MCF 10A (cell line): Measurements from ENCODE around the gene VSTM2B. TPM values are rescaled to one million over a fixed set of nuclear protein-coding genes. Genes with fewer than 3 reads are reported as not detected.

Source experiments
- BruUV-seq: library from RNA; stranded (reverse); fragments of 400-500 nt; replicated peaks from 2 replicates; lab custom pipeline; 2021; lab: Mats Ljungman, UMichigan
- CTCF ChIA-PET: fragments of 300-600 bp; sonication (Branson Sonifier 250); formaldehyde crosslinking; extraction: SDS; loops from one replicate; lab custom pipeline; 2021; ENCODE audit warnings: antibody characterized with exemption, inconsistent platforms; lab: Yijun Ruan, JAX
- POLR2A ChIA-PET: fragments of 300-600, 350-650 bp; sonication (Branson Sonifier 250); formaldehyde crosslinking; extraction: SDS; loops from one replicate; lab custom pipeline; 2020; ENCODE audit warnings: antibody characterized with exemption, inconsistent platforms; lab: Yijun Ruan, JAX
- DNase-seq: peaks from one replicate; pipeline ENCODE4 v3.0.0-alpha.2; 2018; ENCODE audit not compliant: unreplicated experiment
- H3K27ac Mint-ChIP-seq: one replicate; pipeline ENCODE4 v1.8.0; 2022; ENCODE audit warnings: mild to moderate bottlenecking, low read depth, mixed read lengths; ENCODE audit not compliant: unreplicated experiment
- H3K27me3 Mint-ChIP-seq: one replicate; pipeline ENCODE4 v1.8.0; 2022; ENCODE audit warnings: mixed read lengths; ENCODE audit not compliant: insufficient read depth, unreplicated experiment
- H3K36me3 Mint-ChIP-seq: one replicate; pipeline ENCODE4 v1.8.0; 2022; ENCODE audit warnings: mild to moderate bottlenecking, moderate library complexity, mixed read lengths; ENCODE audit not compliant: insufficient read depth, unreplicated experiment
- H3K4me1 Mint-ChIP-seq: one replicate; pipeline ENCODE4 v1.8.0; 2022; ENCODE audit warnings: mixed read lengths; ENCODE audit not compliant: insufficient read depth, unreplicated experiment
- H3K4me3 Mint-ChIP-seq: one replicate; pipeline ENCODE4 v1.8.0; 2022; ENCODE audit warnings: mild to moderate bottlenecking, moderate library complexity, mixed read lengths; ENCODE audit not compliant: unreplicated experiment
- H3K9me3 Mint-ChIP-seq: one replicate; pipeline ENCODE4 v1.8.0; 2022; ENCODE audit warnings: mixed read lengths; ENCODE audit not compliant: unreplicated experiment
- intact Hi-C: fragments of 100-400 bp; cut with micrococcal nuclease; formaldehyde crosslinking; loops from 2 replicates; pipeline ENCODE4 v1.14.1; 2022
- total RNA-seq: library from RNA; stranded (reverse); gene quantifications from 2 replicates; pipeline ENCODE4 v1.2.3, GENCODE V29; 2022
- TF ChIP-seq, protein P1 (sequence below): fragments of 200-600 bp; IDR thresholded peaks from one replicate; pipeline ENCODE4 v1.8.0; 2022; ENCODE audit warnings: antibody characterized with exemption, mild to moderate bottlenecking; ENCODE audit not compliant: unreplicated experiment

Gene VSTM2B
- total RNA-seq, 1 experiment from 2014 or later, result not detected

DNA sequence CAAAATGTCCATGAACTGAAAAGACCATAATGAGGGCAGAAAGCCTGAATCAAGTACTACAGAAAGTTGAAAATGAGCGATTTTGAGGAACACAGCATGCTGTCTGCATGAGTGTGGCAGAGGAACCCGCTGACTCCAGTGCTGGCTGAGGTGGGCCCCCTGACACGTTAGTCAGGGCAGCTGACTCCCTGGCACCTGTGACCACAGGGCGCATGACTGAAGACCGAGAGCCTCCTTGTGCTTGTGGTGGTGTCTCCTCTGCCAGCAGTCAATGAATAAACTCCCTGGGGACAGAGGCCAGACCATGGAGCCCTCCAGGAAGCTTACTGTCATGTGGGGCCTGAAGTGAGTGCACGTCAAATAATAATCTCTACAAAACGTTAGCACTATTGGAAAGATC is 38.4 kb upstream of the VSTM2B start:
- no peaks in the 10 kb centered on the region for H3K27me3 Mint-ChIP-seq
- intact Hi-C loops, result no loop called here

DNA sequence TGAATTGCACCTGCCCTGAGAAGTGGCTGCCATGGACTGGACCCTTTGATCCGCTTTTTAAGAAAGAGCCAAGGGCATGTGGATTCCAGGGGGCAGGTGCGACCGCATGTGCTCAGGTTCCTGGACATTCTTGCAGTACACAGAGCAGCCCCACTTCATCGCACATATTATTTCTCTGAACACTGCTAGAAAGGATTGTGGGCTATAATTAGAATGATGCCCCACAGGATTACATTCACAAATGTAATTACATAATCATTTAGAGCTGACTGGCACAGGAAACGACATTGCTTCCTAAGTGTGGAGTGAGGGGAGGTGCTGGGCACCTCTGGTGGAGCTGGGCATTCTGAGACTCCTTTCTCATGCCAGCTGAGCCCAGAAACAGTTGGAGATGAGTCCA is 37.5 kb upstream of the VSTM2B start:
- Mint-ChIP-seq H3K27ac (no peak overlapping the region), H3K36me3 (no peaks in the 10 kb centered on the region), H3K9me3 (peaks cover 31% of the 10 kb centered on the region), H3K4me3 (no peak overlapping the region), H3K27me3 (no peaks in the 10 kb centered on the region), H3K4me1 (no peaks in the 10 kb centered on the region)
- BruUV-seq, result no TSS peak
- ChIA-PET POLR2A (no interaction called here), CTCF (no interaction called here)
- DNase-seq, result no peak
- TF ChIP-seq, protein P1, sequence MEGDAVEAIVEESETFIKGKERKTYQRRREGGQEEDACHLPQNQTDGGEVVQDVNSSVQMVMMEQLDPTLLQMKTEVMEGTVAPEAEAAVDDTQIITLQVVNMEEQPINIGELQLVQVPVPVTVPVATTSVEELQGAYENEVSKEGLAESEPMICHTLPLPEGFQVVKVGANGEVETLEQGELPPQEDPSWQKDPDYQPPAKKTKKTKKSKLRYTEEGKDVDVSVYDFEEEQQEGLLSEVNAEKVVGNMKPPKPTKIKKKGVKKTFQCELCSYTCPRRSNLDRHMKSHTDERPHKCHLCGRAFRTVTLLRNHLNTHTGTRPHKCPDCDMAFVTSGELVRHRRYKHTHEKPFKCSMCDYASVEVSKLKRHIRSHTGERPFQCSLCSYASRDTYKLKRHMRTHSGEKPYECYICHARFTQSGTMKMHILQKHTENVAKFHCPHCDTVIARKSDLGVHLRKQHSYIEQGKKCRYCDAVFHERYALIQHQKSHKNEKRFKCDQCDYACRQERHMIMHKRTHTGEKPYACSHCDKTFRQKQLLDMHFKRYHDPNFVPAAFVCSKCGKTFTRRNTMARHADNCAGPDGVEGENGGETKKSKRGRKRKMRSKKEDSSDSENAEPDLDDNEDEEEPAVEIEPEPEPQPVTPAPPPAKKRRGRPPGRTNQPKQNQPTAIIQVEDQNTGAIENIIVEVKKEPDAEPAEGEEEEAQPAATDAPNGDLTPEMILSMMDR, result no peak
- intact Hi-C loops, result no loop called here

More for the DNA sequence above, 38.4 kb upstream of the VSTM2B start:
- DNase-seq, result no peak
- TF ChIP-seq, protein P1, result no peak
- peaks cover 36% of the 10 kb centered on the region for H3K9me3 Mint-ChIP-seq
- CTCF ChIA-PET, result no interaction called here
- H3K36me3 Mint-ChIP-seq, result no peaks in the 10 kb centered on the region
- no peak overlapping the region for H3K4me3 Mint-ChIP-seq
- BruUV-seq, result no TSS peak
- no peak overlapping the region for H3K27ac Mint-ChIP-seq
- POLR2A ChIA-PET, result no interaction called here
- no peaks in the 10 kb centered on the region for H3K4me1 Mint-ChIP-seq

DNA sequence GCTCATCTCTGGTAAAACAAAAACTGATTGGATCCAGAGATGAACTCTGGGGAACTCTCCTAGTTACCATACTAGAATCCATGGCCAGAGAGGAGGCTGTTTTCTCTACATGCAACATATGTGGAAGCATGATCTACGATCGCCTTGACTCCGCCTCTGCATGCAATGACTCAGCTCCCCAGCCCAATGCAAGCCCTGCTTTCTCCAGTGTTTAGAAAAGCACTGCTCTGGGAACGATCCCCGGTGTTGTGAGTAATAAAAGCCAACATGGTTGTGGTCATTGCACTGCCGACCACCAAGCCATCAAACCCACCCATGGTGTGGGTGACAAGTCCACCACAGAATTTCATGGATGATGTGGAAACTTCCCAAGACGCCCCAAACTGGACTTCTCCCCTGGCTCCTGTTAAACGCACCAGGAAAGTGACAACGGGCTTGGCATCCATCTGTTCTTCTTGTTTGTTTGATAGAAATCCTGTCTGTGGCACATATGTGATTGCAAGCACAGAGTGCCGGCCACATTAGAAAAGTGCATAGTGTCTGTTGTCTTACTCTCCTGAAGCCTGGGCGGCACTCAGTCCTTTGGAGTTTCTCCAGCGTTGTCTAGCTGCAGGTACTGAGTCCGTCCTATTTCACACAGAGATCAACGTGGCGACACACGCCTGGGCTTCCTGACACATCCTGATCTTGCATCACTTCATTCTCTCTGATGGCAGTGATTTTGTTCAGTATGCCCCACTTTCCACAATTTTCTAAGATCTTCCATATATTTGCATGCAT is 36.4 kb upstream of the VSTM2B start:
- BruUV-seq, result no TSS peak
- Mint-ChIP-seq H3K4me3 (no peak overlapping the region), H3K36me3 (no peaks in the 10 kb centered on the region), H3K4me1 (no peaks in the 10 kb centered on the region), H3K27ac (no peak overlapping the region), H3K9me3 (peaks cover 36% of the 10 kb centered on the region), H3K27me3 (no peaks in the 10 kb centered on the region)
- ChIA-PET CTCF (interaction anchor here (0.6 kb wide), 1 partner anchor 758 kb away, joined by 3 read pairs; no protein-coding TSS in a partner anchor), POLR2A (no interaction called here)
- no peak for DNase-seq
- intact Hi-C loops, result no loop called here
- TF ChIP-seq, protein P1, result no peak

DNA sequence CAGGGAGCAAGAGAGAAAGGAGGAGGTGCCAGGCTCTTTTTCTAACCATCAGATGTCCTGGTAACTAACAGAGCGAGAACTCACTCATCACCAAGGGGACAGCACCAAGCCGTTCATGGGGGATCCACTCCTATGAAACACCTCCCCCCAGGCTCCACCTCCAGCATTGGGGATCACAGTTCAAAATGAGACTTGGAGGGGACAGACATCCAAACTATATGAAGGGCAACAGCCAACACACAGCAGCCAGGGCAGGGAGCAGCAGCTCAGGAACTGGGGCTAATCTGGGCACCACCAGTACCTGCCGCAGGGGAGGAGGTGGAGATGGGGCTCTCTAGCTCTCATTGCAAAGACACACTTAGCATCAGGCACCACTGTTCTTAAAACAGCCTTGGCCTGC is 34.3 kb upstream of the VSTM2B start:
- TF ChIP-seq, protein P1, result no peak
- H3K4me3 Mint-ChIP-seq, result no peak overlapping the region

More for the DNA sequence above, 34.3 kb upstream of the VSTM2B start:
- CTCF ChIA-PET, result interaction anchor here (0.6 kb wide), 1 partner anchor 116 kb away, joined by 3 read pairs; no protein-coding TSS in a partner anchor
- no peak overlapping the region for H3K27ac Mint-ChIP-seq
- POLR2A ChIA-PET, result no interaction called here
- intact Hi-C loops, result no loop called here
- H3K27me3 Mint-ChIP-seq, result no peaks in the 10 kb centered on the region
- no peaks in the 10 kb centered on the region for H3K4me1 Mint-ChIP-seq
- H3K9me3 Mint-ChIP-seq, result peaks cover 40% of the 10 kb centered on the region
- no peaks in the 10 kb centered on the region for H3K36me3 Mint-ChIP-seq
- no peak for DNase-seq
- no TSS peak for BruUV-seq
